ENCODE measurements around the gene VAMP5. TPM values are rescaled to one million over a fixed set of nuclear protein-coding genes. Genes with fewer than 3 reads are reported as not detected.

The VAMP5 gene
- total and polyA plus RNA-seq, 9 of the 15 experiments (the other 6 are each of a cell fraction or from before 2014, with no cell fraction given), result 0.54 to 1.9 (median 1.5) TPM; not detected in 2

DNA sequence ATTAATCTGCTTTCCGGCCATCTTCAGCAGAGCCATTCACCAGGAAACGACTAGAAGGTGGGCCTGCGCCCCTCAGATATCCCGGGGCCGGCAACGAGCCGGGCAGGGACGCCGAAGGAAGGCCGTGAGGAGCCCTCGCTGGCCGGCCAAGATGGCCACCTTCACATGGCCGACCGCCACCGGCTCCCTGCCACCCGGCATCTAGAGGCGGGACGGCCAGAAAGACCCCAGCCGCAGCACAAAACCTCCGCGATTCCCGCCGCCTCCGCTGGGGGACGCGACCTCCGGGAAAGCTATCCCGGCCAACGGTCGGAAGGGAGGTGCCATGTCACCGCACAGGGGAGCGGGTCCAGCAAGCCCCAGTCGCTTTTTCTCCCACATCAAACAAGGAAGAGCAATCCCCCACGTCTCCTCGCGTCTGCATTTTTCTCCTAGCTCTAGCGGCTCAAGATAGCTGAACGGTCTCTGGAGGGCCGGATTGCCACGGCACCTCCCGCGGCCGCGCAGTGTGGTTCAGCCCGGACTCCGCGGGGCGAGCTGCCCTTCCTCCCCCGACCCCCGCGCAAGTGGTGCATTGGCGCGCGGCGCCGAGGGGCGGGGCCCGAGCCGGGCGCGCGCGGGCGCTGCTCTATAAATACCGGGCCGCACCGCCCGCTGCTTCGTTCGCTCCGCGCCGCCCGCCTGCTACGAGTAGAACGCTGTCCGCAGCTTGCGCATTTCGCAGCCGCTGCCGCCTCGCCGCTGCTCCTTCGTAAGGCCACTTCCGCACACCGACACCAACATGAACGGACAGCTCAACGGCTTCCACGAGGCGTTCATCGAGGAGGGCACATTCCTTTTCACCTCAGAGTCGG is 45.5 kb upstream of the VAMP5 start, which contains the start of gene MAT2A (continued):
- TF ChIP-seq NFE2L1 (tag; IDR thresholded peaks at IDR 0.05; ENCODE audit: borderline replicate concordance, low read depth) (no peak), NONO (IDR thresholded peaks at IDR 0.05; ENCODE audit: low read depth in 2 of 2, low read length in 1 of 2) (peak; percentile 99 to 100), ZNF274 (IDR thresholded peaks at IDR 0.05; ENCODE audit: borderline replicate concordance, low read depth, low read length) (no peak), SMC3 (conservative IDR thresholded peaks at IDR 0.05; ENCODE audit: insufficient read depth, low read depth, low read length) (peak; percentile 58), CREBBP (IDR thresholded peaks at IDR 0.05; ENCODE audit: low read depth, low read length) (no peak), RB1 (IDR thresholded peaks at IDR 0.05; ENCODE audit: low read depth) (peak; percentile 96), RBBP5 (IDR thresholded peaks at IDR 0.05; ENCODE audit: borderline replicate concordance, insufficient read depth, low read length, poor library complexity, severe bottlenecking) (peak; percentile 31), BCL6 (CRISPR knock-in tag; IDR thresholded peaks at IDR 0.05) (0 out of 2 replicates have a peak, but pooled peaks have one; percentile 14), DACH1 (IDR thresholded peaks at IDR 0.05; ENCODE audit: partially characterized antibody) (no peak), ZBTB43 (CRISPR knock-in tag; IDR thresholded peaks at IDR 0.05) (peak; percentile 90)

All from K562 (cell line).